Activated CD8-positive, alpha-beta memory T cell treated with anti-CD3 and anti-CD28 coated beads, Interleukin-2, amount 50 U/mL, for 48 hours (primary cell): ENCODE measurements around the gene DOCK1.
A peak's percentile ranks its signal among the peaks of the same experiment; 100 is the strongest.

Experiments used
- DNase-seq: peaks from one replicate; pipeline ENCODE4 v3.0.0-alpha.2; 2020

The DOCK1 gene

DNA sequence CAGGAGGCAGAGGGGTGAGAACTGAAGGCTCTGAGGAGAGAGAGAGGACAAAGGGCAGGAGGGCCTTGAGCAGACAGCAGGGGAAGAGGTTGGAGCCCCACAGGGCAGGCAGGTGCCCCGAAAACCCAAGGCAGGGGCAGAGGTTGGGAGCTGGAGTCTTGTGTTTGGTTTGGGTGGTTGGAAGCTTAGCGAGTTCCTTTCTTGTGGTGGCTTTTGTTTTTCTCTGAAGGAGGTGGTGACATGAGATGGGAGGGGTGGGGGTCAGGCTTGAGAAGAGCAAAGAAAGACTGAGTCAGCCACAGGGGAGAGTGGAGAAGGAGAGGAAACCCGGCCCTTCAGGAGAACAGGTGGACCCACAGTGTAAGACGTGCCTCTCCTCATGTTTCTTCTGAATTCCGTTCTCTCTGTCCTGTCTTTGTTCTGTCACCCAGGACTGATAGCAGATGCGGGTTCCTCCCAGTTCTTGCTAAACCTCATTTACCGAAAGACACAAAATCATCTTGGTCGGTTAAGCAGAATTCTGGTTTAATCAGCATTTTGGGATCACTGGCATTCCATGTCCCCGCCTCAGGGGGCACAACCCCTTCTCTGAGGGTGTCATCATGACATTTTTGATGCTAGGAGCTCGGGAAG lies 195.9 kb downstream of the DOCK1 start:
- DNase-seq: no peak

DNA sequence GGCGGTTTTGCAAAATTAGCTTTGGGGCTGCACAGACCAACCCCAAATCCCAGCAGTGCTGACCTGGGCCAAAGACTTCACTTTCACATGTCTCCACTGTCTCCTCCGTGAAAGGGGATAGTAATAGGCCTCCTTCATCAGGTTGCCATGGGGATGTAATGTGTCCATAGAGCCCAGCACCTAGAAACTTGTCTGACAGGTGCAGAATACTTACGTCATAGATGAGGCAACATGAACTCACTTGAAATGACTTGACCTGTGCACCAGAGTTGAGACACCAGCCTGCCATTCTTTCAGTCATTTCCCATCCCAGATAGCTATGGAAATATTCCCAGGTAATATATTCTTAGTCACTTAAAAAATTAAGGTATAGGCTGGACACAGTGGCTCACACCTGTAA lies 196.9 kb downstream of the DOCK1 start:
- DNase-seq: no peak

- DNase-seq: no peak
Observed at GRCh38 chr10:127115100-127115499, 209.9 kb downstream of the DOCK1 start.

DNA sequence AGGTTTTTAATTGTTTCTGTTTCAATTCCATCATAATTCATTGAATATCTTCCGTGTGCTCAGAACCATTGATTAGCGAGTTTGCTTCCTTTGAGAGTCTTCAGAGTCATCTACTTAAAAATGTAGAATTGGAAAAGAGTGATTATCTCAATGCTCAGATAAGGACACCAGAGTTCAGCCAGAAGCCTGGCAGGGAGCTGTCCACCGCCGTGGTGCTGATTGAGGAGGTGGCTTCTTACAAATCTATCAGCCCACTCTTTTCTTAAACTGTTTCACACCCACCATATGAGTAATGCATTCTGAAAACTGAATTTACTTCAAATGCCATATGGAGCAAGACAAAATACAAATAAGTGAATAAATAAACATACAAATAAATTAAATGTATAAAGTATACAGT lies 211.9 kb downstream of the DOCK1 start:
- peak; percentile 57 for DNase-seq

GRCh38 chr10:127118034-127118433 lies 212.8 kb downstream of the DOCK1 start:
- no peak for DNase-seq

DNA sequence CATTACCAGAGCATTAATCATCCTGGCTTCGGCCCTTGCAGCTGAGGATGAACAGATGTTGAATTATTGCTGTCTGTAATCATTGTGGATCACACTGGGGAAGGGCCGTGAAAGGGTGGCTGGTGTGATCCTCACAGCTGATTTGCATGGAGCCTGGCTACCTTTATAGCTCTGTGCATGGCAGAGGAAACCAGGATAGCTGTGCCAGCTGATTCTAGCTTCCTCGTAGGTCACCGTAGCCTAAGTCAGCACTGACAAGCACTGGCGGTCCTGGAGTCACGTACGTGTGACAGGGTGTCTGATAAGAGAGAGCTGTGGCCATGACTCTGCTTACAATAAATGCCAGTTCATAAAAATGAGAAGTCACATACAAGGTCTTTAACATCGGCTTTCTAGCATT lies 214.7 kb downstream of the DOCK1 start:
- DNase-seq: no peak

DNA sequence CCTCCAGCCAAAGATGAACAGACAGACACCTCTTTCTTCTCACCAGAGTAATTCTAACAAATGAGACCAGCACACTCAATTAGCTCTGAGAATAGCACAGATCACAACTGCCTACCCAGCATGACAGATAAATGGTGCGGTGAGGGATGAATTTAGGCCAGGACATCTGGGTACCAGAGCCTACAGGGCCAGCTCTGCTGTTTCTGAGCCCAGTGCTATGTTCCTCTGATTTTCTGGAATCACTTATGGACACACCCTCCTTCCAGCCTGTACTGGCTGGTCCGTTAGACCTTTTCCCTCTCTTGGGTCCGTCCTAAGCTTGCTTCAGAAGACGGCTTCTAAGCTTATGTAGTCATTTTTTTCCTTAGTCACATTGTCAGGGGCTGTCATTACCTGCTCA lies 217.6 kb downstream of the DOCK1 start:
- no peak for DNase-seq

DNA sequence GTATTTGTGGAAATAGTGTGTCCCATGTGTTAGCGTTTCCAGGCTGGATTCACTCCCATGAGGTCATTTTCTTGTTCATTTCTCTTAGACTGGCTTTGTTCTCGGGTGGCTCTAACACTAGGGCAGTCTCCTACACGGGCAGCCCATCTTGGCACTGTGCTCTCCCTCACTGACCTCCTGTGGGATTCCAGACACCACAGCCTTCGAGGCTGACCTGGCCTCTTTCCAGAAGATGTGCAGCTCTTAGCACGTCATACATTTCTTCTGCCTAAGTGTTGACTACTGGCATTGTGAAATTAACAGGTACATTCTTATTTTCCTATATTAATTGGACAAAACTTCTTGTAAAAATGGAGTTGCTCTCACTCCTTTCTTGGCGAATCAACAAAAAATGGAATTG lies 218.4 kb downstream of the DOCK1 start:
- no peak for DNase-seq

- DNase-seq: no peak
Observed at GRCh38 chr10:127125331-127125730, 220.1 kb downstream of the DOCK1 start.

- DNase-seq: no peak
Observed at GRCh38 chr10:127127822-127128221, 222.6 kb downstream of the DOCK1 start.

DNA sequence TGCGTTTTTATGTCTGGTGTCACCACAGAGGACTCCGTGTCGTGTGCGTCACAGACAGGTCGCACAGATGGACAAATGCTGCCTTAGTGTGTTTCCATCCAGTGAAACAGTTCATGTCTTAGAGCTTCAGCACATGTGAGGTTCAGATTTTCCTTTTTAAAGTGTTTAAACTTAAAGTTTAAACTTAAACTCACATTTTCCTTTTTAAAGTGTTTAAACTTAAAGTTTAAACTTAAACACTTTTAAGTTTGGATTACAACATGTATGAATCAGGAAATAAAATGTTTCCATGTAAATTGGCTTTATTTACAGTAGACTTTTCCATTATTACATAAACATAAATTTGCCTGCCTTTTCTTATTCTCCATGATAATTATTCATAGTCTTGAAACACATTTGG lies 223.9 kb downstream of the DOCK1 start:
- DNase-seq: no peak

- DNase-seq: no peak
Observed at GRCh38 chr10:127132451-127132850, 227.2 kb downstream of the DOCK1 start.

DNA sequence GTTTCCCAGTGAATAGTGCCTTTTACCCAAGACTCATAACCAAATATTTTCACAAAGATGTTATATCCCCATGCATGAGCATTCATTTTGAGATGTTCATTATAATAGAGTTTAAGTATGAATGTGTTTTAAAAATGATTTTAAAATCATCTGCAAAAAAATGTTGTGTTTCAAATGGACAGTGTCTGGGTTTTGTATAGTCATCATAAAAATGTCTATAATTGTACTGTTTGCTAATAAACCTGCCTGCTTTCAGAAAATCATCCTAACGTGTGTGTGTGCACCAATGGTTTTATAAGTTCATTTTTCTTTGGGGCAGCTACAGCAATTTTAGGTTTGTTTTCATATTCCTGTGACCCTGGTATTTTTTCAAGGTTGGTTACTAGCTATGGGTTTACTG lies 228.0 kb downstream of the DOCK1 start:
- no peak for DNase-seq

DNA sequence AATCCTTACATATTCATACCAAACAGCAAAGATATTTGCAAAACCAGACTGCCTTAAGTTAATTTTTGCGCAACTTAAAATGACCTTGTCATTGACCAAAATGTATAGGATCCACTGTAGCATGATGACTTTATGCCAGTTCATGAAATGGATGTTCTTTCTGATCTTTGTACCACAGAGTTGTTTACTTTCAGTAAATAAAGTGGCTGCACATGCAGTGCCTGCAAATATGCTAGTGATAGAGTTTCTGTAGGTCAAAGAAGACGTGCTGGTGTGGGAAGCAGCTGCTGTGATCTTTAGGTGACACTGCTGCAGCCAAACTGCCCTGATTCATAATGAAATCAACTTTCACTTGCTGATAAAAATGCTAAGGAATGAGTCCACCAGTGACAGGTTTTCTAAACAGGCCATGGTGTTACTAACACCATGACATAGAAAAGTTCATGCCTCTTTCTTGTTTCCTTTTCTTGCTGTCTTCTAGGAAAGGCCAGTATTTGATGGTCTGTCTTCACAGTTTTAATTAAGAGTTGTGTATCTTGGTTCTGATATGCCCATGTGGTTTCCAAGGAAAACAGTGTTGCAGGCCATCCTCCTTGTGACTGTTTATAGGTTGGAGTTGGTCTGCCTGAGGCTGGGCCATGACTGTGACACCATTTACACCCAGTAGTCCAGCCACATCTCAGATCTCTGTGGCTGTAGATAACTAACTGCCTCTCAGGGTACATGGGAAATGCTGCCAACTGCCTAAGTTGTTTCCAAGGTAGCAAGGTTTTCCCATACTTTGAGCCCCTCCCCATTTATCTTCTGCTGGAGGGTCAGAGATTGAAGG lies 228.7 kb downstream of the DOCK1 start:
- no peak for DNase-seq

GRCh38 chr10:127135844-127136577 lies 230.8 kb downstream of the DOCK1 start:
- DNase-seq: no peak

DNA sequence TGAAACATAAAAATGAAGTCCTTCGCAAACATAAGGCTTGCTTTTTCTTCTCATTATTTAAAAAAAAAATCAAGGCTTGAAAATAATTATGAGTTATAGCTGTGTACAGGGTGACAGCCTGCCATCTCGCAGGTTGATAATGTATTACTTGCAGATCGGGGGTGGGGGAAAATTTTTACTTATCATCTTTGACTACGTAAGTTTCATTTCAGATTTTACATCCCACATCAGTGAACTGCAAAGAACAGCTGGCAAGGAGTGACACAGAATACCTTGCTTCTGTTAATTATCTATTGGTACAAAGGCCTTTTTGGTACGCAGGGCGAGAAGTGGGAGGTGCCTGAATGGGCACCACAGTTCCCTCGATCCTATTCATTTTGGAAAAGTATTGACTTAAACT lies 232.2 kb downstream of the DOCK1 start:
- no peak for DNase-seq

DNA sequence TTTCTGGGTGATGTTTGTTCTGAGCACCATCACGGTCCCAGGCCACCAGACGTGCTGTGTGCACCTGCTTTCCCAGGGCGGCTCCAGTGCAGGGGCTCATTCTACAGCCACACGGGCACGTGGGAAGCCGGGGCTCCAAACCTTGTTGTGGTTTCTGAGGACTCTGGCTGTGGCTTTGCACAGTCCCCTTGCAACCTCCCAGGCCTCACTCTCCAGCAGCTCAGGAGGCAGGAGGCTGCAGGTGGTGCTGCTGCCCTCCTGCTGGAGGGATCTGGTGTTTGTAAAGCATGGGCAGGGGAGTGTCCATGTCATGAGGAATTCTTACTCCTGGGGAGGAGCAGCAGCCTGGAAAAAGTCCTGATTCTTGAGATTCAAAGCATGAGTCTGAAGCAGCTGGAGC lies 236.9 kb downstream of the DOCK1 start:
- no peak for DNase-seq

DNA sequence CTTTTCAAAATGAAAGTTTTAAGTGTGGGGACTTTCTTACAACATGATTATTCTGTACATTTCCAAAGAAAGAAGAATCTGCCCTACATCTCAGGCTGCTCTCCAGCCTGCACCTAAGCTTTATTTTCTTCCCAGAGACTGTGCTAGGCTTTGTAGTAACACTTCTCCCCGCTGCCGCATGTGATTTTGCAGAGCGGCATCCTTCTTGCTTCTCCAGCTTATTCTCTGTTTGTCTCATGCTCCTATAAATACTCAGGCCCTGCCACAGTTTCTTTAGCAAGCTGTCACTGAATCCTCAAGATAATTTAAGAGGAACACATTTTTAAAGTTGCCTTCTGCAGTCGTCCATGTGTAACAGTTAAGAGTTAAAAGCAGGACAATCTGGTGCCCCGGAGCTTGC lies 237.6 kb downstream of the DOCK1 start:
- no peak for DNase-seq

- DNase-seq: no peak
Observed at GRCh38 chr10:127145173-127145572, 239.9 kb downstream of the DOCK1 start.

DNA sequence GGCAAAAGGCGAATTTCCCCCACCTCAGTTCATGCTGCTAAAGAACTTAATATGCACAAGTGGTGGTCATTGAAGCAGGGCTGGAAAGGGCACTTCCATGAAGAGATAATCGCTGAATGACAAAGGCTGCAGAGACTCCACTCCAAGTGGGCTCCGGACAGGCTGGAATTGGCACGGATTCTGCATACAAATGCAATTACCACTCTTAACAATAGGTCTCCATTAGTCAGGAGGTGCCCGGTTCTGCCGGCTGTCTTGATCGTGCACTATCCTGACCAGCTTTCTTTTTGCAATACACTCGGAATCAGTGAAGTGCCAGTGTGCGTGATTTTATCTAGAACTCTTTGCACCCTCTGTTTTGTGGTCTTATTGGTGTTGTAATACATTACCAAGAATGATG lies 241.4 kb downstream of the DOCK1 start:
- no peak for DNase-seq

- DNase-seq: no peak
Observed at GRCh38 chr10:127148066-127148932, 243.1 kb downstream of the DOCK1 start.

- no peak for DNase-seq
Observed at GRCh38 chr10:127148933-127149220, 243.6 kb downstream of the DOCK1 start.

DNA sequence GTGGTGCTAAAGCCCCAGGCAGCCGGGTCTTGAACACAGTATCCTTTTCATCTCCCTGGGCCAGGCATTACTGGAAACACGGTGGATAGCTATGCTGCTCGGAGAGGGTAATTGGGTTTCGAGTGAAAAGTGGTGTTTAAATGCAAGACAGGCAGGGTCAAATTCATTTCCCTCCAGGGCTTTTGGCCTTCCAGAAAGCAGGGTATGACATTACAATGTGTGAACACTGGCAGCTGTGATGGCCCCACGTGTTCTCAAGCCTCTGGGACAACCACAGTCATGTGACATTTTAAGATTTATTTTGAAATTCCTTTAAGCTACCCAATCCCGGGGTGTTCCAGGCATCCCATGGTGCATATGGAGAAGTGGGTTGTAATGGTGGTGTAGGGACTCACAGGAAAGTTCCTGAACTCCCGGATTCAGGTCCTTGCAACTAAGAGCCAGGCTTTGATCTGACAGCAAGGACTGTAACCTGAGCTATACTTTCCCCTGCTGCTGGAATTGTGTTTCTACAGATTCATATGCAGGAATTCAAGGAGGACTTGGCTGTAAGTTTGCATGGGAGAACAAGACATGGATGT lies 244.4 kb downstream of the DOCK1 start:
- DNase-seq: no peak
